ENCODE results near the gene MRPL38.
"Not testable (repeated sequence)": the region's sequence is repeated elsewhere in the genome, so short reads cannot be mapped to it uniquely, and the experiment has no call there.

Gene MRPL38

GRCh38 chr17:75854101-75854748 lies 50.5 kb downstream of the MRPL38 start:
- peak; percentile 80 for DNase-seq (ENCODE audit: low spot score)

GRCh38 chr17:75853433-75853832 lies 51.3 kb downstream of the MRPL38 start:
- peak; percentile 52 for DNase-seq (ENCODE audit: low spot score)

- DNase-seq (ENCODE audit: low spot score): not testable (repeated sequence)
Observed at GRCh38 chr17:75851693-75851991, 53.0 kb downstream of the MRPL38 start.

GRCh38 chr17:75850928-75851692 lies 53.6 kb downstream of the MRPL38 start:
- DNase-seq (ENCODE audit: low spot score): no peak

GRCh38 chr17:75849724-75850123 lies 55.0 kb downstream of the MRPL38 start:
- DNase-seq (ENCODE audit: low spot score): peak; percentile 79

- peak; percentile 75 for DNase-seq (ENCODE audit: low spot score)
Observed at GRCh38 chr17:75849279-75849646, 55.4 kb downstream of the MRPL38 start.

All from hematopoietic multipotent progenitor cell treated with erythropoietin and hydrocortisone succinate and interleukin-3 and kit ligand, for 17 days (in vitro differentiated cells).